NK-92 (cell line): Measurements from ENCODE around the gene GPR52.

Experiments
- DNase-seq: peaks from one replicate; lab custom pipeline; 2025; ENCODE audit not compliant: unreplicated experiment; lab: John Stamatoyannopoulos, UW

The GPR52 gene

GRCh38 chr1:174466607-174467006 is 18.8 kb downstream of the GPR52 start:
- no peak for DNase-seq

GRCh38 chr1:174469052-174469451 is 21.3 kb downstream of the GPR52 start:
- DNase-seq: no peak

GRCh38 chr1:174469687-174470086 is 21.9 kb downstream of the GPR52 start:
- DNase-seq: no peak

GRCh38 chr1:174479281-174479680 is 31.5 kb downstream of the GPR52 start:
- DNase-seq: no peak

GRCh38 chr1:174480324-174480723 is 32.6 kb downstream of the GPR52 start:
- DNase-seq: no peak

GRCh38 chr1:174491606-174492005 is 43.8 kb downstream of the GPR52 start:
- no peak for DNase-seq

GRCh38 chr1:174497478-174497877 is 49.7 kb downstream of the GPR52 start:
- no peak for DNase-seq
